Activated T-cell treated with anti-CD3 and anti-CD28 coated beads for 4 hours (primary cell): ENCODE measurements around the gene WWC2.

Experiments used
- DNase-seq: peaks from one replicate; pipeline ENCODE4 v3.0.0-alpha.2; 2020

Gene WWC2

DNA sequence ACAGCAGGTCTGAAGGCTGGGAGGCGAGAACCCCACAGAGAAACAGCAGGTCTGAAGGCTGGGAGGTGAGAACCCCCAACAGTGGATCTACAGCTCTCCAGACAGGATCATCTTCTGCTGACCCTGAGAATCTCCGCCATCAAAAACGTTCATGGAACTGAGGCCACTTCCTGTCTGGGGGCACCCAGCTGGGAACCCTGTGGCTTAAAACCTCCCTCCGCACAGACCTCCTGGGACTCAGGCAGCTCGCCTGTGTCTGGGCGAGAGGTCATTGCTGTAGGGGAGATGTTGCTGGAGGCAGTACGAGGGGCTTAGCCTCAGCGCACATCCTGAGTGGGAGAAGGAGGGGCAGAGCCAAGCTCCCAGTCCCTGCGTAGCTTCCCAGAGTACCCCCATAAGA lies 238.3 kb downstream of the WWC2 start:
- DNase-seq: no peak

- DNase-seq: no peak
Observed at GRCh38 chr4:183337833-183338232, 238.8 kb downstream of the WWC2 start.

- DNase-seq: no peak
Observed at GRCh38 chr4:183342541-183343533, 243.8 kb downstream of the WWC2 start.

GRCh38 chr4:183343730-183344129 lies 244.7 kb downstream of the WWC2 start:
- DNase-seq: no peak

DNA sequence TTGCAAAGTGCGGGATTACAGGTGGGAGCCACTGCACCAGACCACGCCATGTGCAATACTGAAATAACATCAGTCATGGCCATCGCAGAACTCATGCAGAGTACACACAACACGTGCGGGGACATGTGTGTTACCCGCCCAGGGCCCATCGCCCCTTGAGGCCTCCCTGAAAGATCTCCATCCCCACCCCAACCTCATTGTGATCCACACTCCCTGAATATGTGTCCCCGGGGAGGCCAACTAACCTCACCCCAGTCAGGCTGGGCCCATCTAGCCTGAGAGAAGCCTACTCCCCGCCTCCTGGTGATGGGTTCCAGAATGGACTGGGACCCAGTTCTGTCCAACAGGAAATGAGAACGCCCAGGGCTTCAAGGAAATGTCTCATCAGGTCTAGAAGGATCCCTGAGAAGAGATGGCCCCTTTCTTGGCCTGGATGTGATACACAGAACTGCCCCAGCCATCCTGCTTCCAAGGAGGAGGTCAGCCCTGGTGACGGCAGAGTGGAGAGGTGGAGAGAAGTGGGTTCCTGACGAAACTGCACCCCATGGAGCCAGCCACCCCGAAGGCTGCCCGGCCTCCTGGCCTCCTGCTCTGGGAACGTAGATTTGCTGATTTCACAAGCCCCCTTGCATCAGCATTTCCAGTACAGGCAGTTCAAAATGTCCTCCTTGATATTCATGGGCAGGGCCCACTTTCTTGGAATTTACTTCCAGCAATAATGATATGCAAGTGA lies 245.6 kb downstream of the WWC2 start:
- no peak for DNase-seq

GRCh38 chr4:183345261-183345660 lies 246.2 kb downstream of the WWC2 start:
- DNase-seq: no peak

DNA sequence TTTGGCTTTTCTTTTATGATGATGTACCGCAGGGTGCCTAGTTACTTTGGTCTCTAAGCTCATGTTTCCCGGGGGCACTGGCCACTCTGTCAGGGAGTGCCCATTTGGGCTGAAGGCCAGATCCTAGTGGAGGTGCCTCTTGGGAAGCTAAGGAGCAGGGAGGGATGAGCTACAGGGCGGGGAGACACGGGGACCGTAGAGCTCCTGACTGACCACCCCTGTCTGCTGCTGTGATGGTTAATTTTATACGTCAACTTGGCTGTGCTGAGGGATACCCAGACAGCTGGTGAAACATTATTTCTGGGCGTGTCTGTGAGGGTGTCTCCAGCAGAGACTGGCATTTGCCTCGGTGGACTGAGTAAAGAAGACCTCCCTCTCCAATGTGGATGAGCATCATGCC lies 248.1 kb downstream of the WWC2 start:
- DNase-seq: no peak

GRCh38 chr4:183347566-183347965 lies 248.5 kb downstream of the WWC2 start:
- no peak for DNase-seq

DNA sequence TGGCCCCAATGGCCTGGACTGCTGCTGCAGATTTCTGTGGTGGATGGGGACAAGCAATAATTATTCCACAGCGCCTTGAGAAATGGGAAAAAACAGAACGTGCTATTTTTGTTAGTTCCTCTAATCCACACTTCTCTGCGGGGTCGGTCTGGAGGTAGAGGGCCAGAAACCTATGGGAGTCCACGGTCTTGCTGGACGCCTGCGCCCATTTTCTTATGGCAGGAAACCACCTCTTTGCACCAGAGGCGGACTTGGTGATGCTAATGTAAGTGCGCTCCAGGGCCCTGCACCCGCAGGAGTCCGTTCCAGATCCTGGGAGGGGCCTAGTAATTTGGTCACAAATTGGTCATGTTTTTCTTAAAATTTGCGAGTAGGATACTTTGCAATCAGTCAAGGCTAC lies 249.1 kb downstream of the WWC2 start:
- DNase-seq: no peak

DNA sequence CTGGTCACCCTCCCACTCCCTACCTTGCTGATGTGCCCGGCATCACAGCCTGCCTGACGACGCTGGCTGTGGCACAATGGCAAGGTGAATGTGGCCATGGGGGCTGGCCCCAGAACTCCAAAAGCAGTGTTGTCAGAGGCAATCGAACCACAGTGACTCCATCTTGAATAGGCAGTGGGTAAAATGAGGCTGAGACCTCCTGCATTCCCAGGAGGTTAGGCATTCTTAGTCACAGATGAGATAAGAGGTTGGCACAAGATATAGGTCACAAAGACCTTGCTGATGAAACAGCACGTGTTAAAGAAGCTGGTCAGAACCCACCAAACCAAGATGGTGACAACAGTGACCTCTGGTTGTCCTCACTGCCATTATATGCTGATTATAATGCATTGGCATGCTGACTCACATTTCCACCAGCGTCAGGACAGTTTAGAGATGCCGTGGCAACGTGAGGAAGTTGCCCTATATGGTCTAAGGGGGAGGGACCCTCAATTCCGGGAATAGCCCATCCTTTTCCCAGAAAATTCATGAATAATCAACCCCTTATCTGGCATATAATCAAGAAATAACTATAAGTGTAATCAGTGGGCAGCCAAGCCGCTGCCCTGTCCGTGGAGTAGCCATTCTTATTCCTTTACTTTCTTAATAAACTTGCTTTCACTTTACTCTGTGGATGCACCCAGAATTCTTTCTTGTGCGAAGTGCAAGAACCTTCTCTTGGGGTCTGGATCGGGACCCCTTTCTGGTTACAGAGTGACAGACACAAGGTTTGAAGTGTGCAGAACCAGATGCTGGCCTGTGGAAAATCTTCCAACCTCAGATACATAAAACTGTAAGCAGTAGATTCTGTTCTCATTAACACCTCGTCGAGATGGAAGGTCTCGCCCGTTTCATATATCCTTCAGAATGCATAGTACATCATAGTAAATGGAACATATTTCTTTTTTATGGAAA lies 249.9 kb downstream of the WWC2 start:
- no peak for DNase-seq

DNA sequence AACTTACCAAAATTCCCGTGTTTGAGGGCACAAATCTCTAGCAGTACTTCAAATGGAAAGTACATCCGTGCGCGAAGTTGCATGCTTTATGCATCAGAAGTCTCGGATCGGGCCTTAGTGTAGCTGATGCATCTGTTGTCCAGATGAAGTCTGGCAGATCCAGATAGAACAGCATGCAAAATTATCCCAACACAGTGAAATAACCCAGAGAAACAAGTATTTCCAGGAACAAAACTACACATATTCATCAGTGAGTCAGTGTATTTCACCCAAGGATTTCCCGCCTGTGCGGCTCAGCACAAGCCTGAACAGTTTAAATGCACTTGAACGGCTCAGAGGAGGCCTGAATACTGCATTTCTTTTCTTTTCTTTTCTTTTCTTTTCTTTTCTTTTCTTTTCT lies 250.6 kb downstream of the WWC2 start:
- no peak for DNase-seq

- DNase-seq: no peak
Observed at GRCh38 chr4:183350317-183351071, 251.4 kb downstream of the WWC2 start.

DNA sequence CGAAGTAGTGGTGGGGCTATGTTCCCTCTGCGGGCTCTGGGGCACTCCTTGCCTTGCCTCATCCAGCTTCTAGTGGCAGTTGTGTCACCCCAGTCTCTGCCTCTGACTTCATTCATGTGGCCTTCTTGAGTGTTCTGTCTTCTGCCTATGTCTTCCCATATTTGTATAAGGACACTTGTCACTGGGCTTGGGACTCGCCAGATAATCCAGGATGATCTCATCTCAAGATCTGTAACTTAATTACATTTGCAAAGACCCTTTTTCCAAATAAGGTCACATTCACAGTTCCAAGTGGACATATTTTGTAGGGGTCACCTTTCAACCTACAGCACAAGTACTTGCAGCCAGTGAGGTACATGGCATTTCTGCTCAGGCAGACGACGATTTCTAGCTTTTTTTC lies 253.5 kb downstream of the WWC2 start:
- DNase-seq: no peak

DNA sequence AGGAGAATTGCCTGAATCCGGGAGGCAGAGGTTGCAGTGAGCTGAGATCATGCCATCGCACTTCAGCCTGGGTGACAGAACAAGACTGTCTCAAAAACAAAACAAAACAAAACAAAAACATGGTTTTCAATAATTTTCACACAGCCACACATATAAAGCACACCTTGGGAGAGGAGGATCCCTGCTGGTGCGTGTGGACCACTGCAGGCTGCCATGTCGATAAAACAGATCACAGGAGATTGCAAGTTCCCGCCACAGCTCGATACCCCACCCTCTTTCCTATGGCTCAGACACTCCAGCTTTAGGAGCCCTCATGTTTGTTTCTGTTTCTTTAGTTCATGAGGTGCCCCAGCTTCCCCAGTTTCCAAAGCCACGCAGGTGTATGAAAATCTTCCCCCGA lies 254.5 kb downstream of the WWC2 start:
- no peak for DNase-seq

DNA sequence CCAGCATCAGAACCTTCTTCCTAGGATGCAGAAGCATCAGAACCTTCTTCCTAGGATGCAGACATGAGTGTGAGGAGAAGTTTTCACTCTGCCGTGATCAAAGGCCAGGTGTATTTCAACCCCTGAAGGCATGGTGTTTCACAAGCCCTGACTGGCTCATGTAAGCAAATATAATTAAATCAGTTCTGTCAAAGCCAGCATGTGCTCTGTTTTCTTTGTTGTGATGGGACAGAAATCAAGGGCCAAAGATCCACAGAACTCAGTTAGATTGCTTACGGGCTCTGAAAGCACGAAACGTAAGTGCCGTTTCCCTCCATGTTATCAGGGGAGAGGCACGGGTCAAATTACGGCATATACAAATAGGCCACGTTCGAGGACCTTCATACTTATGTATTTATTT lies 255.2 kb downstream of the WWC2 start:
- DNase-seq: no peak

DNA sequence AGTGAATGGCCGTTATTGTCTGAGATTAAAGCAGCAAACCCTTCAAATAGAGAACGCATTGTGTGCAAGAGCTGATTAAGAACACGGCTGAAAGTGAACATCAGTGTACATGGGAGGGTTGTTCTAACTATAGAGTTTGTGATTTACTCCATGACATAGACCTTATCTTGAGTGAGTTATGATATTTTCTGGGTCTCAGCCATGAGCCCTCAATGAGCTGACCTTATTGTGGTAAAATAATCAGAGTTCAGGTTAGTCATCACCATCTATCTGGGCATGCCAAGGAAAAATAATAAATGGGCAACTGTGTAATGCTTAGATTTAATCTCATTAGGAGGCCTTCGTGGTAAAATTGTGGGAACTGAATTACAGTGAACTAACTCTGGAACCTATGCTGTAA lies 256.3 kb downstream of the WWC2 start:
- DNase-seq: no peak

- no peak for DNase-seq
Observed at GRCh38 chr4:183356173-183356830, 257.2 kb downstream of the WWC2 start.

DNA sequence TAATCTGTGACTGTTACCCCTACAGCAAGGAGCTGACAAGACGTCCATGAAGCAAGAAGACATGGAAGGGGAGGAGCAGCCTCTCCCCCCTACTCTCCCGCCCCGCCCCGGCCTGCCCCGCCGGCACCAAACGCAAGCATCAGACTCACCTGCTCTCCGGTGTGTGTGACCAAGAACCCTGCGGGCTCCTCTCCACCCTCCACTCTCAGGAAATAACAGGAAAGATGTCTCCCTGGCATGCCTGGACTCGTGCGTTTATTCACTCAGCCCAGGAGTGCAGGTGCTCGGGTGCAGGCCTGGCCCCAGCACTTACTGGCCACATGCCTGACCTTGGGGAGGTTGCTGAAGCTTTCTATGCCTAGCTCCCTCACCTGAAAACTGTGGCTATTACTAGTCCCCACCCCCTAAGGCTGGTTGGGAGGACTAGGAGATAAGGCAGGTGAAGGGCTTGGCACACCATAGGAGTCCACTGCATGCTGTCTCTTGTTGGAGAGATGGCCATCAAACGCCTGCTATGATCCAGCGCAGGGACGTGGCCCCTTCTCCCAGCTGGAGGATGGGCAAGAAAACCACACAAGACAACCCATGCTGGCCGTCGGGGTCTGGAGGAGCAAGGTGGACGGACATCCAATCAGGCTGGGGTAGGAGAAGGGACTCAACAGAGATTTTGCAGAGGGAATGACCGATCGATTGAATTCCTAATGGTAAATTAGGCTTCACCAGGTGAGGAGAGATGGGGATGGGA lies 258.0 kb downstream of the WWC2 start:
- no peak for DNase-seq

DNA sequence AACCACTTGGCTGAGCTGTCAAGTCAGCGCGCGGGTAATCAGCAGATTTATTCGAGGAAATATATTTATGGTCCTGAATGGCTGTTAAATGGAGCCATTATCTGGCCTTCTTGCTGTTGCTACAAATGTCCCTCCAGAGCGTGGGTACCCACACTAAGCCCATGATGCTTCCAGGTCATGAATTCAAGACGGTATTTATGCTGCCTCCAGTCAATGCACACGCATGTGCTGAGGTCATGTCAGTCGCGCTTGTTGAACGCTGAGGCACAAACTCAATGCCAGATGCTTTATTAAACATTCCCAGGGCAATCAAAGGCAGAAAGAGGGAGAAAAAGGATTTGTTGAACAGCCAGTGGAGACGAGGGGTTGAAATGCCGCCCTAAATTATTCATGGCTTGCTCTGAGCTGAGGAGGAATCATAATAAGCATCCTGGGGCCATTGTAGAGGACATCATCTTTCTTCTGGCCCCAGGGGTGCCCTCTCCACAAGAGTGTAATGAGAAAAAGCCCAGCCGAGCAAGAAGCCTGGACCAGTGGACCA lies 259.2 kb downstream of the WWC2 start:
- DNase-seq: no peak

DNA sequence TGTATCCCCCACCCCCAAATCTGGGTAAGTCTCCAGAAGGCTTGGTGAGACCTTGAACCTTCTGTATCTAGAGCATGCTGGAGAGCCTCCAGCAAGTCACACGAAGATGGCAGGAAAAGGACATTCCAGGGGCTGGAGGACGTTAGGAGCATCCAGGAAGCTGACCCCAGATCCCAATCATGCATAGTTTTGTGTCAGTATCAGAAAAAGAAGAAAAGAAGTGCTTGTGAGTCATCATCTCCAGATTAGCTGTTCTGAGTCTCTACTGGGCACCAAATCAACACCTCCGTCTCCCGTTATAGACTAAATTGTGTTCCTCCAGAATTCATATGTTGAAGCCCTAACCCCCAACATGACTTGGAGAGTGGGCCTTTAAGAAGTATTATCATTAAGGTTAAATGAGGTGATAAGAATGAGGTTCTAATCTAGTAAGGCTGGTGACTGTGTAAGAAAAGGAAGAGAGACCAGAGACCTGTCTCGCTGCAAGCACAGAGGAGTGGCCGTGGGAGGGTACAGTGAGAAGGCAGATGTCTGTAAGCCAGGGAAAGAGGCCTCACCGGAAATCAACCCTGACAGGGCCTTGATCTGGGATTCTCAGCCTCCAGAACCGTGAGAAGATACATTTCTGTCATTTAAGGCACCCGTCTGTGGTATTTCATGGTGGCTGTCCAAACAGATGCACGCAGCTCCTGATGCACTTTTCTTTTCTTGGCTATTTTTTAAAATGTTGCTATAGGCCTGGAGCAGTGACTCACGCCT lies 261.3 kb downstream of the WWC2 start:
- DNase-seq: no peak
